ENCODE measurements around the gene ZNF821.
A peak's percentile ranks its signal among the peaks of the same experiment; 100 is the strongest.

ZNF821 gene

GRCh38 chr16:71846431-71846830, 37.6 kb downstream of the ZNF821 start:
- peak overlapping the region; percentile 15; the same call in 1 of the 2 replicates for H2AFZ ChIP-seq (ENCODE audit: low read length)
- H3K79me2 ChIP-seq (ENCODE audit: low read length): peaks cover 67% of the 10 kb centered on the region
- H3K9me2 ChIP-seq (replicated peaks; ENCODE audit: insufficient read depth, low read length): no peaks in the 10 kb centered on the region
- no peaks in the 10 kb centered on the region for H3K9me3 ChIP-seq (replicated peaks; ENCODE audit: insufficient read depth, low read length)
- DNase-seq: peak; percentile 77
- peak overlapping the region; percentile 87 for H3K4me2 ChIP-seq (ENCODE audit: low read depth, low read length)
- H3K27me3 ChIP-seq (replicated peaks; ENCODE audit: insufficient read depth, low read length): no peaks in the 10 kb centered on the region
- peak overlapping the region; percentile 93 for H3K27ac ChIP-seq (ENCODE audit: low read length)
- no peaks in the 10 kb centered on the region for H4K20me1 ChIP-seq (ENCODE audit: insufficient read depth, low read length)
- peaks cover 47% of the 10 kb centered on the region for H3K4me1 ChIP-seq (ENCODE audit: low read length)
- H3K9ac ChIP-seq (ENCODE audit: low read length): peak overlapping the region; percentile 97
- peak overlapping the region; percentile 98 for H3K4me3 ChIP-seq (ENCODE audit: low read length)
- peaks cover 42% of the 10 kb centered on the region for H3F3A ChIP-seq (ENCODE audit: insufficient read depth, low read length)
- TF ChIP-seq EZH2 (optimal IDR thresholded peaks at IDR 0.05; ENCODE audit: low read depth, low read length) (no peak), CTCF (IDR thresholded peaks at IDR 0.05; ENCODE audit: low read length) (no peak), EZH2phosphoT487 (IDR thresholded peaks at IDR 0.05; ENCODE audit: low read length) (no peak)
- 0 out of 2 replicates have a peak, but pooled peaks cover 7% of the 10 kb centered on the region for H3K36me3 ChIP-seq (replicated peaks; ENCODE audit: insufficient read depth, low read length)

DNA sequence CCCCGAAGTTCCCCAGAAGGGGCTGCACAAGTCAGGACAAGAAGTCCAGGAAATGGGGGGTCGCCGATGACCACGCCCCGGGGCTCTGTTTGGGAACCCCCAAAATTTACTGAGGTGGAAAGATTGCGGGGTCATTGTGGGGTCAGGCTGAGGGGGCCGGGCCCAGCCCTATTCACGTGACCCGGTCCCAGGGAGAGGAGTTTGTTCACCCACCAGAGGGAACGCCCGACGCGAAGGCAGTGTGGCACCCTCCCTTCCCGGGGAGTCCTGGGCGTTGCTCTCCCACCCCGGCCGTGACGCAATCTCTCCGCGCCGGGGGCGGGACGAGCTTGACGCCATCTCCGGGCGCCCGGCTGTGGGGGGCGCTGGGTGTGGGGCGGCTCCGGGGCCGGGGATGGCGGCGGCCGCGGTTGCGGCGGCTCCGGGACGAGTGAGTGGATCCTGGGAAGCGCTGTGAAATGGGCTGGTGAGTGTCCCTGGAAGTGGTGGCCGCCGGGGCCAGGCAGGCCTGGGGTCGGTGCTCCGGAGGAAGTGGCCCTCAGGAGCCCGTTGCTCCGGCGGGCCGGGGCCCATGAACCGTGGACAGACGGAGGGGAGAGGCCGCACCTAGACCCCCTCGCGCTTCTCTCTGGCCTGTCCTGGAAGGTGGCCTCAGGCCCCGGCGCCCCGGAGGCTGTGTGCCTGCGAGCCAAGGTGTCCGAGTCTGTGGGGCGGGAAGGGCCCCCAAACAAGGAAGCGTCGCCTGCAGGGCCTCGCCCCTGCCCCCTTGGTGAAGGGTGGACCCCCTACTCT, 38.1 kb downstream of the ZNF821 start, which contains the start of gene ATXN1L:
ATXN1L (plus strand) TSS at position 338 of the 792 bp plus-strand sequence. CDS start 3,765 bp downstream, outside the sequence.
- peaks cover 42% of the 10 kb centered on the region for H3F3A ChIP-seq (ENCODE audit: insufficient read depth, low read length)
- H3K27me3 ChIP-seq (replicated peaks; ENCODE audit: insufficient read depth, low read length): no peaks in the 10 kb centered on the region
- DNase-seq: peak; percentile 93
- H3K9me2 ChIP-seq (replicated peaks; ENCODE audit: insufficient read depth, low read length): no peaks in the 10 kb centered on the region
- H4K20me1 ChIP-seq (ENCODE audit: insufficient read depth, low read length): no peaks in the 10 kb centered on the region
- H3K9ac ChIP-seq (ENCODE audit: low read length): peak within 1 kb of the TSS; percentile 97
- peaks cover 45% of the 10 kb centered on the region for H3K4me1 ChIP-seq (ENCODE audit: low read length)
- H3K4me2 ChIP-seq (ENCODE audit: low read depth, low read length): peak within 1 kb of the TSS; percentile 87
- peaks cover 61% of the 10 kb centered on the region for H3K79me2 ChIP-seq (ENCODE audit: low read length)
- no peaks in the 10 kb centered on the region for H3K9me3 ChIP-seq (replicated peaks; ENCODE audit: insufficient read depth, low read length)
- H3K4me3 ChIP-seq (ENCODE audit: low read length): peak within 1 kb of the TSS; percentile 98
- TF ChIP-seq CTCF (IDR thresholded peaks at IDR 0.05; ENCODE audit: low read length) (no peak), EZH2 (optimal IDR thresholded peaks at IDR 0.05; ENCODE audit: low read depth, low read length) (no peak), EZH2phosphoT487 (IDR thresholded peaks at IDR 0.05; ENCODE audit: low read length) (no peak)
- peak within 1 kb of the TSS; percentile 93 for H3K27ac ChIP-seq (ENCODE audit: low read length)
- H2AFZ ChIP-seq (ENCODE audit: low read length): peak within 1 kb of the TSS; percentile 51; the same call in 1 of the 2 replicates
- 0 out of 2 replicates have a peak, but pooled peaks cover 7% of the 10 kb centered on the region for H3K36me3 ChIP-seq (replicated peaks; ENCODE audit: insufficient read depth, low read length)

DNA sequence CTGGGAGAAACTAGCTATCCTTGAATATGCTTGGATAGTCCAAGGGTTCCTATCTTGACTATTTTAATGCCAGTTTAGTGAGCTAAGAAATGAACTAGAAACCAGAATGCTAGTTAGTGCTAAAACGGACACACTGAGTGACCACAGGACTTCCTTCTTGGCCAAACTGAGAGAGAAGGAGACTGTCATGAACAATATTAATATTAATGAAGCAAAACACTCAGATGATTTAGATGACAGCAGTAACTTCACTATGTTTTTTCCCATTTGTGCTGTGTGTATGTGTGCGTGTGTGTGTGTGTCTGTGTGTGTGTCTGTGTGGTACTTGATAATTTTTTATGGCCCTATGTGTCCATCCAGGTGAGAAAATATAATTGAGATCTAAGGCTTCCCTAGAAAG, 40.4 kb downstream of the ZNF821 start:
- Histone ChIP-seq H3K27ac (ENCODE audit: low read length) (peak overlapping the region; percentile 93), H3K27me3 (replicated peaks; ENCODE audit: insufficient read depth, low read length) (no peaks in the 10 kb centered on the region), H3K4me1 (ENCODE audit: low read length) (peaks cover 44% of the 10 kb centered on the region), H3K4me2 (ENCODE audit: low read depth, low read length) (peak overlapping the region; percentile 50), H3K79me2 (ENCODE audit: low read length) (peaks cover 38% of the 10 kb centered on the region), H2AFZ (ENCODE audit: low read length) (no peak overlapping the region), H3F3A (ENCODE audit: insufficient read depth, low read length) (peaks cover 42% of the 10 kb centered on the region), H3K36me3 (replicated peaks; ENCODE audit: insufficient read depth, low read length) (0 out of 2 replicates have a peak, but pooled peaks cover 6% of the 10 kb centered on the region), H3K4me3 (ENCODE audit: low read length) (peak overlapping the region; percentile 4; the same call in 1 of the 2 replicates), H4K20me1 (ENCODE audit: insufficient read depth, low read length) (no peaks in the 10 kb centered on the region), H3K9ac (ENCODE audit: low read length) (peak overlapping the region; percentile 7; the same call in 1 of the 2 replicates), H3K9me2 (replicated peaks; ENCODE audit: insufficient read depth, low read length) (no peaks in the 10 kb centered on the region), H3K9me3 (replicated peaks; ENCODE audit: insufficient read depth, low read length) (no peaks in the 10 kb centered on the region)
- DNase-seq: peak; percentile 53
- TF ChIP-seq EZH2 (optimal IDR thresholded peaks at IDR 0.05; ENCODE audit: low read depth, low read length): no peak
- no peak for TF ChIP-seq CTCF (IDR thresholded peaks at IDR 0.05; ENCODE audit: low read length)
- no peak for TF ChIP-seq EZH2phosphoT487 (IDR thresholded peaks at IDR 0.05; ENCODE audit: low read length)
